Measurements from ENCODE around the gene P2RY12. TPM values are rescaled to one million over a fixed set of nuclear protein-coding genes. Genes with fewer than 3 reads are reported as not detected.

Gene P2RY12
- total RNA-seq, 1 donor from 2014 or later = not detected

GRCh38 chr3:151412989-151413388 lies 28.4 kb upstream of the P2RY12 start:
- Mint-ChIP-seq H3K36me3 (no peaks in the 10 kb centered on the region), H3K27ac (no peak overlapping the region), H3K4me1 (ENCODE audit: unreplicated experiment) (no peaks in the 10 kb centered on the region), H3K27me3 (no peaks in the 10 kb centered on the region), H3K9me3 (no peaks in the 10 kb centered on the region), H3K4me3 (no peak overlapping the region)
- TF ChIP-seq, protein P1, sequence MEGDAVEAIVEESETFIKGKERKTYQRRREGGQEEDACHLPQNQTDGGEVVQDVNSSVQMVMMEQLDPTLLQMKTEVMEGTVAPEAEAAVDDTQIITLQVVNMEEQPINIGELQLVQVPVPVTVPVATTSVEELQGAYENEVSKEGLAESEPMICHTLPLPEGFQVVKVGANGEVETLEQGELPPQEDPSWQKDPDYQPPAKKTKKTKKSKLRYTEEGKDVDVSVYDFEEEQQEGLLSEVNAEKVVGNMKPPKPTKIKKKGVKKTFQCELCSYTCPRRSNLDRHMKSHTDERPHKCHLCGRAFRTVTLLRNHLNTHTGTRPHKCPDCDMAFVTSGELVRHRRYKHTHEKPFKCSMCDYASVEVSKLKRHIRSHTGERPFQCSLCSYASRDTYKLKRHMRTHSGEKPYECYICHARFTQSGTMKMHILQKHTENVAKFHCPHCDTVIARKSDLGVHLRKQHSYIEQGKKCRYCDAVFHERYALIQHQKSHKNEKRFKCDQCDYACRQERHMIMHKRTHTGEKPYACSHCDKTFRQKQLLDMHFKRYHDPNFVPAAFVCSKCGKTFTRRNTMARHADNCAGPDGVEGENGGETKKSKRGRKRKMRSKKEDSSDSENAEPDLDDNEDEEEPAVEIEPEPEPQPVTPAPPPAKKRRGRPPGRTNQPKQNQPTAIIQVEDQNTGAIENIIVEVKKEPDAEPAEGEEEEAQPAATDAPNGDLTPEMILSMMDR (conservative IDR thresholded peaks at IDR 0.05) = no peak
- no peak for DNase-seq (ENCODE audit: extremely low spot score, unreplicated experiment)

DNA sequence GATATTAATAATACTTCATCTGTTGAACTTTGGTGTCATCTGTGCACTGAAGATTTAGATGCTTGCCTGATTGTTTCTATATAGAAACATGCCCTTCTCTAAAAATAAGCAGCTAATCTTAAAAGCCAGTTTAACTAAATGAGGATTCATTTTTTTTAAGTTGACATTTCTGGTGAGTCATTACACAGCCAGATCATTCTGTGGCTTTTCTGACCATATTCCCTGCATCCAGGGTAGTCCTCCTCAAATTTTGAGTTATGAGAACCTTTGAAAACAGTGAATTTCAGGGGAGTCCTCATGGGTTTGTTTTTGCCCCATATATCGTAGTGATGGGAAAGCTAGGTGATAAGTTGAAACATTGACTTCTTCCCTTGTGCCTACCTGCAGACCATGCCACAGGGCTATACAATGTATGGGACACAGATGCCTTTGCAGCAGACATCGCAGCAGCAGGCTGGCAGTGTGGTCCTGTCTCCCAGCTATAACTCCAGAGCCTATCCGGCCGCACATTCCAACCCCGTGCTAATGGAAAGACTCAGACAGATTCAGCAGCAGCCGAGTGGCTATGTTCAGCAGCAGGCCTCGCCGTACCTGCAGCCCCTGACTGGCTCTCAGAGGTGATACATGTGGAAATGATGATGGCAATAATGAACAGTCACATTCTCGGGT lies 26.5 kb upstream of the P2RY12 start:
- no peak overlapping the region for H3K27ac Mint-ChIP-seq
- H3K27me3 Mint-ChIP-seq = no peaks in the 10 kb centered on the region
- no peaks in the 10 kb centered on the region for H3K4me1 Mint-ChIP-seq (ENCODE audit: unreplicated experiment)
- H3K36me3 Mint-ChIP-seq = peaks cover 3% of the 10 kb centered on the region
- H3K4me3 Mint-ChIP-seq = no peak overlapping the region
- TF ChIP-seq, protein P1 (conservative IDR thresholded peaks at IDR 0.05) = no peak
- no peak for DNase-seq (ENCODE audit: extremely low spot score, unreplicated experiment)
- H3K9me3 Mint-ChIP-seq = no peaks in the 10 kb centered on the region

- no peak overlapping the region for H3K27ac Mint-ChIP-seq
- no peaks in the 10 kb centered on the region for H3K9me3 Mint-ChIP-seq
- peaks cover 3% of the 10 kb centered on the region for H3K36me3 Mint-ChIP-seq
- H3K4me3 Mint-ChIP-seq = no peak overlapping the region
- H3K4me1 Mint-ChIP-seq (ENCODE audit: unreplicated experiment) = no peaks in the 10 kb centered on the region
- no peaks in the 10 kb centered on the region for H3K27me3 Mint-ChIP-seq
- TF ChIP-seq, protein P1 (conservative IDR thresholded peaks at IDR 0.05) = no peak
- DNase-seq (ENCODE audit: extremely low spot score, unreplicated experiment) = no peak
Measured at GRCh38 chr3:151407928-151408327, 23.4 kb upstream of the P2RY12 start.

GRCh38 chr3:151404316-151404715 lies 19.8 kb upstream of the P2RY12 start:
- TF ChIP-seq, protein P1 (conservative IDR thresholded peaks at IDR 0.05) = no peak
- DNase-seq (ENCODE audit: extremely low spot score, unreplicated experiment) = no peak
- Mint-ChIP-seq H3K4me1 (ENCODE audit: unreplicated experiment) (peaks cover 8% of the 10 kb centered on the region), H3K27ac (no peak overlapping the region), H3K36me3 (peaks cover 3% of the 10 kb centered on the region), H3K9me3 (no peaks in the 10 kb centered on the region), H3K27me3 (no peaks in the 10 kb centered on the region), H3K4me3 (no peak overlapping the region)

DNA sequence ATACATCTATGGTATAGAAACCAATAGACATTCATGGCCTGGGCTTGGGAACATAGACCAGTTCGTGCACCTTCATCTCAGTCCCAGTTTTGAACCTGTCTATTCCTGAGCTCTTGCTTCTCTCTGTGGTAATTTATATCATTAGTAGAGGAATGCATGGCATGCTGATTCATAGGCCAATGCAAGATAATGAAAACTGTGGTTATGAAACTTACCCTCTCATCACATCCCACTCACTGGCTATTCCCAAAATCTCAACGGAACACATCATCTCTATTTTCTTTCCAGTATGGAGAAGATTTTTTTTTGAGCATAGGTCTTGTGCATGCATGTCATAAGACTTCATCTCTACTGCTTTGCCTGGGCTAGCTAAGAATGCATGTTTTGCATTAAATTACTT lies 18.7 kb upstream of the P2RY12 start:
- TF ChIP-seq, protein P1 (conservative IDR thresholded peaks at IDR 0.05) = no peak
- Mint-ChIP-seq H3K36me3 (peaks cover 3% of the 10 kb centered on the region), H3K4me1 (ENCODE audit: unreplicated experiment) (peaks cover 8% of the 10 kb centered on the region), H3K4me3 (no peak overlapping the region), H3K27me3 (no peaks in the 10 kb centered on the region), H3K9me3 (no peaks in the 10 kb centered on the region), H3K27ac (no peak overlapping the region)
- no peak for DNase-seq (ENCODE audit: extremely low spot score, unreplicated experiment)
